Measurements from ENCODE around the gene SLC6A18.
"Not testable (repeated sequence)": the region's sequence is repeated elsewhere in the genome, so short reads cannot be mapped to it uniquely, and the experiment has no call there.

GRCh38 chr5:1289559-1289958 lies 64.4 kb downstream of the SLC6A18 start:
- not testable (repeated sequence) for TF ChIP-seq CTCF (IDR thresholded peaks at IDR 0.05; ENCODE audit: poor library complexity); EZH2phosphoT487 (IDR thresholded peaks at IDR 0.05; ENCODE audit: low read depth, severe bottlenecking, unreplicated experiment)

Measured in hepatocyte (in vitro differentiated cells).